Measurements from ENCODE around the gene UCHL5.
"Not testable (repeated sequence)": the region's sequence is repeated elsewhere in the genome, so short reads cannot be mapped to it uniquely, and the experiment has no call there.

Gene UCHL5

GRCh38 chr1:193042766-193043691 is 16.1 kb downstream of the UCHL5 start:
- Histone ChIP-seq H3K56ac (ENCODE audit: low read length) (no peak overlapping the region), H2BK5ac (ENCODE audit: low read length) (no peak overlapping the region), H3K79me2 (ENCODE audit: control insufficient read depth, insufficient read depth, low read length) (no peaks in the 10 kb centered on the region), H3K9ac (ENCODE audit: low read length) (no peak overlapping the region), H3K36me3 (ENCODE audit: control insufficient read depth, insufficient read depth, low read length) (no peaks in the 10 kb centered on the region), H3K4me1 (ENCODE audit: control insufficient read depth, low read depth, low read length) (no peaks in the 10 kb centered on the region), H3K23ac (ENCODE audit: low read length) (no peak overlapping the region), H2AK5ac (ENCODE audit: low read length) (no peak overlapping the region), H3K79me1 (ENCODE audit: low read length) (no peaks in the 10 kb centered on the region), H4K5ac (ENCODE audit: low read length) (no peak overlapping the region), H2BK15ac (replicated peaks; ENCODE audit: low read depth) (no peak overlapping the region), H3K27ac (ENCODE audit: low read depth, low read length) (no peak overlapping the region), H3K4ac (ENCODE audit: low read depth, low read length) (no peak overlapping the region), H3K4me2 (ENCODE audit: low read length) (no peak overlapping the region), H3K18ac (ENCODE audit: low read length) (no peak overlapping the region), H3K4me3 (ENCODE audit: low read length) (no peak overlapping the region), H3K27me3 (ENCODE audit: insufficient read depth, low read length, poor library complexity) (no peaks in the 10 kb centered on the region), H4K8ac (ENCODE audit: low read depth, low read length) (no peak overlapping the region), H2BK120ac (ENCODE audit: low read depth, low read length) (no peak overlapping the region)
- DNase-seq, result no peak
- no CpG with 5 or more reads among the region's 1 CpG for WGBS (ENCODE audit: extremely low coverage, insufficient coverage, low lambda C conversion rate)

GRCh38 chr1:193040011-193040410 is 19.1 kb downstream of the UCHL5 start:
- Histone ChIP-seq H3K23ac (ENCODE audit: low read length) (no peak overlapping the region), H3K4me3 (ENCODE audit: low read length) (no peak overlapping the region), H4K5ac (ENCODE audit: low read length) (no peak overlapping the region), H2BK15ac (replicated peaks; ENCODE audit: low read depth) (no peak overlapping the region), H3K4me1 (ENCODE audit: control insufficient read depth, low read depth, low read length) (no peaks in the 10 kb centered on the region), H3K27me3 (ENCODE audit: insufficient read depth, low read length, poor library complexity) (no peaks in the 10 kb centered on the region), H3K9ac (ENCODE audit: low read length) (no peak overlapping the region), H4K8ac (ENCODE audit: low read depth, low read length) (no peak overlapping the region), H3K79me2 (ENCODE audit: control insufficient read depth, insufficient read depth, low read length) (no peaks in the 10 kb centered on the region), H3K36me3 (ENCODE audit: control insufficient read depth, insufficient read depth, low read length) (no peaks in the 10 kb centered on the region), H2BK120ac (ENCODE audit: low read depth, low read length) (no peak overlapping the region), H3K18ac (ENCODE audit: low read length) (no peak overlapping the region), H3K27ac (ENCODE audit: low read depth, low read length) (no peak overlapping the region), H2AK5ac (ENCODE audit: low read length) (no peak overlapping the region), H3K4ac (ENCODE audit: low read depth, low read length) (no peak overlapping the region), H3K56ac (ENCODE audit: low read length) (no peak overlapping the region), H3K4me2 (ENCODE audit: low read length) (no peak overlapping the region), H3K79me1 (ENCODE audit: low read length) (no peaks in the 10 kb centered on the region), H2BK5ac (ENCODE audit: low read length) (no peak overlapping the region)
- no peak for DNase-seq
- WGBS (ENCODE audit: extremely low coverage, insufficient coverage, low lambda C conversion rate), result no CpG with 5 or more reads among the region's 3 CpGs

GRCh38 chr1:193036337-193037047 is 22.7 kb downstream of the UCHL5 start:
- H2BK120ac ChIP-seq (ENCODE audit: low read depth, low read length), result no peak overlapping the region
- DNase-seq, result no peak
- no peak overlapping the region for H4K5ac ChIP-seq (ENCODE audit: low read length)
- no peak overlapping the region for H3K9ac ChIP-seq (ENCODE audit: low read length)
- H3K4me3 ChIP-seq (ENCODE audit: low read length), result no peak overlapping the region
- H3K27me3 ChIP-seq (ENCODE audit: insufficient read depth, low read length, poor library complexity), result no peaks in the 10 kb centered on the region
- no peak overlapping the region for H3K4ac ChIP-seq (ENCODE audit: low read depth, low read length)
- no peaks in the 10 kb centered on the region for H3K79me1 ChIP-seq (ENCODE audit: low read length)
- H3K56ac ChIP-seq (ENCODE audit: low read length), result no peak overlapping the region
- H3K27ac ChIP-seq (ENCODE audit: low read depth, low read length), result no peak overlapping the region
- no peak overlapping the region for H3K4me2 ChIP-seq (ENCODE audit: low read length)
- H3K18ac ChIP-seq (ENCODE audit: low read length), result no peak overlapping the region
- H3K79me2 ChIP-seq (ENCODE audit: control insufficient read depth, insufficient read depth, low read length), result no peaks in the 10 kb centered on the region
- H3K36me3 ChIP-seq (ENCODE audit: control insufficient read depth, insufficient read depth, low read length), result no peaks in the 10 kb centered on the region
- no peak overlapping the region for H4K8ac ChIP-seq (ENCODE audit: low read depth, low read length)
- H2AK5ac ChIP-seq (ENCODE audit: low read length), result no peak overlapping the region
- H2BK15ac ChIP-seq (replicated peaks; ENCODE audit: low read depth), result no peak overlapping the region
- H2BK5ac ChIP-seq (ENCODE audit: low read length), result no peak overlapping the region
- H3K4me1 ChIP-seq (ENCODE audit: control insufficient read depth, low read depth, low read length), result no peaks in the 10 kb centered on the region
- H3K23ac ChIP-seq (ENCODE audit: low read length), result no peak overlapping the region
- no CpG with 5 or more reads among the region's 3 CpGs for WGBS (ENCODE audit: extremely low coverage, insufficient coverage, low lambda C conversion rate)

- Histone ChIP-seq H3K79me2 (ENCODE audit: control insufficient read depth, insufficient read depth, low read length) (no peaks in the 10 kb centered on the region), H2BK15ac (replicated peaks; ENCODE audit: low read depth) (no peak overlapping the region), H2AK5ac (ENCODE audit: low read length) (no peak overlapping the region), H3K18ac (ENCODE audit: low read length) (no peak overlapping the region), H3K4me3 (ENCODE audit: low read length) (no peak overlapping the region), H2BK5ac (ENCODE audit: low read length) (no peak overlapping the region), H3K27me3 (ENCODE audit: insufficient read depth, low read length, poor library complexity) (no peaks in the 10 kb centered on the region), H2BK120ac (ENCODE audit: low read depth, low read length) (no peak overlapping the region), H3K4me1 (ENCODE audit: control insufficient read depth, low read depth, low read length) (no peaks in the 10 kb centered on the region), H3K4ac (ENCODE audit: low read depth, low read length) (no peak overlapping the region), H3K36me3 (ENCODE audit: control insufficient read depth, insufficient read depth, low read length) (no peaks in the 10 kb centered on the region), H3K56ac (ENCODE audit: low read length) (no peak overlapping the region), H3K9ac (ENCODE audit: low read length) (no peak overlapping the region), H3K79me1 (ENCODE audit: low read length) (no peaks in the 10 kb centered on the region), H4K5ac (ENCODE audit: low read length) (no peak overlapping the region), H3K23ac (ENCODE audit: low read length) (no peak overlapping the region), H3K27ac (ENCODE audit: low read depth, low read length) (no peak overlapping the region), H4K8ac (ENCODE audit: low read depth, low read length) (no peak overlapping the region), H3K4me2 (ENCODE audit: low read length) (no peak overlapping the region)
- DNase-seq, result no peak
Measured at GRCh38 chr1:193033610-193034009, 25.6 kb downstream of the UCHL5 start.

- H3K4ac ChIP-seq (ENCODE audit: low read depth, low read length); H3K23ac ChIP-seq (ENCODE audit: low read length); H4K8ac ChIP-seq (ENCODE audit: low read depth, low read length); H3K56ac ChIP-seq (ENCODE audit: low read length); H2AK5ac ChIP-seq (ENCODE audit: low read length); H3K79me2 ChIP-seq (ENCODE audit: control insufficient read depth, insufficient read depth, low read length); H3K4me1 ChIP-seq (ENCODE audit: control insufficient read depth, low read depth, low read length); H3K18ac ChIP-seq (ENCODE audit: low read length); H2BK15ac ChIP-seq (replicated peaks; ENCODE audit: low read depth); H3K27me3 ChIP-seq (ENCODE audit: insufficient read depth, low read length, poor library complexity); DNase-seq; H3K36me3 ChIP-seq (ENCODE audit: control insufficient read depth, insufficient read depth, low read length); H3K79me1 ChIP-seq (ENCODE audit: low read length); H3K4me3 ChIP-seq (ENCODE audit: low read length); H3K4me2 ChIP-seq (ENCODE audit: low read length); H2BK5ac ChIP-seq (ENCODE audit: low read length); H2BK120ac ChIP-seq (ENCODE audit: low read depth, low read length); H4K5ac ChIP-seq (ENCODE audit: low read length); H3K27ac ChIP-seq (ENCODE audit: low read depth, low read length); H3K9ac ChIP-seq (ENCODE audit: low read length): not testable (repeated sequence)
- WGBS (ENCODE audit: extremely low coverage, insufficient coverage, low lambda C conversion rate), result no CpG with 5 or more reads among the region's 9 CpGs
Measured at GRCh38 chr1:193032643-193033427, 26.3 kb downstream of the UCHL5 start.

All from mesendoderm (in vitro differentiated cells).